NCI-H345 treated with DMSO at 0.1 percent for 48 hours (cell line): ENCODE measurements around the gene TMEM54.
"Not testable (repeated sequence)": the region's sequence is repeated elsewhere in the genome, so short reads cannot be mapped to it uniquely, and the experiment has no call there.

Experiments used
- DNase-seq: peaks from one replicate; lab custom pipeline; 2025; ENCODE audit not compliant: unreplicated experiment; lab: John Stamatoyannopoulos, UW

The TMEM54 gene

DNA sequence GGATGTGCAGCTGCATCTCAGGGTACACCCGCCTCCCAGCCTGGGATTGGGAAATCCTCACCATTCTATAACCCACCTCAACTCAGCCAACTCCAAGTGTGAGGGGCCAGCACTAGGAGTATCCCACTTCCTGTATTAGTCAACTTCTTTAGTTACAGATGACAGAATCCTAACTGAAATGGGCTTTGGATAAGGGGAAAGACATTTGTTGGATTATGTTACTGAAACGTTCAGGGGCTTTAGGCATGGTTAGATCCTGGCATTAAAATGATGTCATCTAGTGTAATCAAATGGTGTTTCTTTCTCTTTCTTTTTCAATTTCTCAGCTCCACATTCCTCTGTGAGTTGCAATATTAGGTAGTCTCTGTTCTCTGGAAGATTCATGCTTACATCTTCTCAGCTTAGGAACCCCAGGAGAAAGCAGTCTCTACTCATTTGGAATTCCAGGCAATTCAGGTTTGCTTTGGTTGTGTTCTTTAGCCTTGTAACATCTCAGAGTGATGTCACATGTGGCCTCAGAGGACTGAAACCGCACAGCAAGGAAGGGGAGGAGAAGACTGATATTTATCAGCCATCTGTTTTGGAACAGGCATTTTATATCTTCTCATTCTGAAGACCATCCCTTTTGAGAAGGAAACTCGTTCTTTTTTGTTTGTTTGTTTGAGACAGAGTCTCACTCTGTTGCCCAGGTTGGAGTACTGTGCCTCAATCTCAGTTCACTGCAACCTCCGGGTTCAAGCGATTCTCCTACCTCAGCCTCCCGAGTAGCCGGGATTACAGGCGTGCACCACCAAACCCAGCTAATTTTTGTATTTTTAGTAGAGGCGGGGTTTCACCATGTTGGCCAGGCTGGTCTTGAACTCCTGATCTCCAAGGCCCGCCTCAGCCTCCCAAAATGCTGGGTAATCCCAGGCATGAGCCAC lies 18.9 kb upstream of the TMEM54 start:
- DNase-seq, result no peak

DNA sequence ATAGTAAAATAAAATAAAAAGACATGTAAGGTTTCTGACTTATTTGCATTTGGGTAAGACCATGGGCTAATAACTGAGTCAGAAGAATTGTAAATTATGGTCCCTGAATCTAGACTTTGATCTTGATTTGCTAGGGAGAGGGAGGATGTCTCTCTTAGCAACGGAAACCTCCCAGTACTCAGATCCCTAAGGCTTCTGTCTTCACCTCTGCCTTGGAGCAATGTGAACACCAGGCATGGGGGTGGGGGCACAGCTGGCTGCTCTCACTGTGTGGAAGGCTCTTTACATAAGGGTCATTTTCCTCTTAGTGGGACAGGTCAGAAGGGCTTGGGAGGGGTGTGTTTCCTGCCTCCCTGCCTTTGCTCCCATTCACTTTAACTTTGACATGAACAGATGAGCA lies 17.0 kb upstream of the TMEM54 start:
- no peak for DNase-seq

DNA sequence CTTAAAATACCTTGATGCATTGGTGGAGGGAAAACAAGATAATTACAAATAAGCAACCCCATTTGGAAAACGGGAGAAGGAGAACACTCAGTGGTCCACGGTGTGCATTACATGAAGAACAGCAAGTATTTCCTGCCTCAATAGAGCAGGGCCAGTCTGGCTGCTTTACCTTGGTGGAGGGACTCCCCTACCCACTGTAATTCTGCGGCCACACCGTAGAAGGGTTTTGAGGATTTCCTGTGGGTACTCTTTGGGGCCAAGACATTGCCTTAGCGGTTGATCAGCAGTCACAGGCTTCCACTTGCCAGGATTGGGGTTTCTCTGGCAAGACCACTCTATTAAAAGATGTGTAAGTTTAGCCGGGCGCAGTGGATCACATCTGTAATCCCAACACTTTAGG lies 16.3 kb upstream of the TMEM54 start:
- DNase-seq, result no peak

DNA sequence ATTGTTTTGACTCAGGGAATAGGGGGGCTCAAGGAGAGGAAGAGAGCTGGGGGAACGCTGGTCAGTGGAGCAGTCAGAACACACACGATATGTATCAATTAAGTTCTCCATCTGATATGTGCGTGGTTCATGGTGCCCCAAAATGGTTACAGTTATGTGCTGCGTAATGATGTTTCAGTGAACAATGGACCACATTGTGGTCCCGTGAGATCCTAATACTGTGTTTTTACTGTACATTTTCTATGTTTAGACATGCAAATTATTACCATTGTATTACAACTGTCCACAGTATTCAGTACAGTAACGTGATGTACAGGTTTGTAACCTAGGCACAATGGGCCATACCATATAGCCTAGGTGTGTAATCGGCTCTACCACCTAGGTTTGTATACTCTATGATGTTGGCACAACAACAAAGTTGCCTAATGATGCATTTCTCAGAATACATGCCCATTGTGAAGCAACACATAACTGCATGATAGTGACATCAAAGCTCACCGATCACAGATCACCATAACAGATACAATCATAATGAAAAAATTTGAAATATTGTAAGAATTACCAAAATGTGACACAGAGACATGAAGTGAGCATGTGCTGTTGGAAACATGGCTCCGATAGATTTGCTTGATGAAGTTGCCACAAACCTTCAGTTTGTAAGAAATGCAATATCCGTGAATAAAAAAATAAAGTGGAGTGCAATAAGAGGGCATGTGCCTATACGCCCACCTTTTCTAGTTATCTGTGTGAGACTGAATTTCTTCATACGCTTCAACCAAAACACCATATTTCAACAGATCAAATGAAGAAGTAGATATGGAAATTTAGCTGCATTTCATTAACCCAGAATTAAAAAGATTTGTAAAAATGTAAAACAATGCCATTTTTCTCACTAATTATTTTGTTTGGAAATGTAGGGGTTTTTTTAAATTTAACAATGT lies 14.8 kb upstream of the TMEM54 start:
- no peak for DNase-seq

DNA sequence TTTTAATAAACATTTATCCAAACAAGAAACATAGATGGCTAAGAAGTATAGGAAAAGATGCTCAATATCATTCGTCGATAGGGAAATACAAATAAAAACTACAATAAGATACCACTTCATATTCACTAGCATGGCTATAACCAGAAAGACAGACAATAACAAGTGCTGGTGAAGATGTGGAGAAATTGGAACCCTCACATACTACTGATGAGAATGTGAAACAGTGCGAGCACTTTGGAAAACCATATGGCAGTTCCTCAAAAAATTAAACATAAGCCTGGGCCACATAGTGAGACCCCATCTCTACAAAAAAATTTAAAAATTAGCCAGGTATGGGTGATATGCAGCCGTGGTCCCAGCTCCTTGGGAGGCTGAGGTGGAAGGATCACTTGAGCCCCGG lies 9.1 kb upstream of the TMEM54 start:
- no peak for DNase-seq

DNA sequence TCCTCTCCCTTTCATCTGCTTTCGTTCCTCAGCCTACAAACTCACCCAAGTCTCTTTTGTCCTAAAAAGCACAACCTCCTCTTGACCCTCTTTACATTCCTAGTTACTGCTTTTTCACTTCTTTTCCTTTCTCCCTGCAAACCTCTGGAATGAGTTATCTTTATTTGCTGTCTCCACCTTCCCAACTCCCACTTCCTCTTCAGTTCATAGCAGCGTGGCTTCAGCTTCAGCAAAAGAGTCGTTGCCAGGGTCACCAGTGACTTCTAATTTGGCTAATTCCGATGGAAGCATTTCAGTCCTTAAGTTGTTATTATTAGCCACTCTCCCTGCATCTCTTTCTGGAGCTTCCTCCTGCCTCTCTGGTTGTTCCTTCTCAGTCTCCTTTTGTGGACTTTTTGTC lies 6.2 kb upstream of the TMEM54 start:
- no peak for DNase-seq

DNA sequence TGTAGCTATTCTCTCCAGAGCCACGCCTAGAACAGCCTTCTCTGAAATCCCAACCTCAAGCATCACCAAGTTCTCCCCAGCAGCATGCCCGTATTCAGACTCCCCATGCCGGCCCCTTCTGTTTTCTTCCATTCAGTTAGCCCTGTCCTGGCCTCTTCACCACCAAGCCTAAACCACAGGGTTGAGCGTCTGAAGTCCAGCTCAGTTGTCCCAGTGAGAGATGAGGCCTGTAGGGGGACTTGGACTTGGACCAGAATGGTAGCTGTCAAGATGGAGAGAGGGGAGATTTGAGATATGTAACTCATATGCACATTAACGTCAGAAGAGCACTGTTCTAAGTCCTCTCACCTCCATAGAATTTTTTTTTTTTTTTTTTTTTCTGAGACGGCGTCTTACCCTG lies 5.5 kb upstream of the TMEM54 start:
- no peak for DNase-seq

DNA sequence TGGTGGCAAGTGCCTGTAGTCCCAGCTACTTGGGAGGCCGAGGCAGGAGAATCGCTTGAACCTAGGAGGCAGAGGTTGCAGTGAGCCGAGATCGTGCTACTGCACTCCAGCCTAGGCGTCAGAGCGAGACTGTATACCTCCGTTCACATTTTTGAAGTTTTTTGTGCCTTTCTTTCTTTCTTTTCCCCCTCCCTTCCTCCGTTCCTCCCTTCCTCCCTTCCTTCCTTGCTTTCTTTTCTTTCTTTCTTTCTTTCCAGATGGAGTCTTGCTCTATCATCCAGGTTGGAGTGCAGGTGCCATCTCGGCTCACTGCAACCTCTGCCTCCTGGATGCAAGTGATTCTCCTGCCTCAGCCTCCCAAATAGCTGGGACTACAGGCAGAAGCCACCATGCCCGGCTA lies 4.4 kb upstream of the TMEM54 start:
- not testable (repeated sequence) for DNase-seq

DNA sequence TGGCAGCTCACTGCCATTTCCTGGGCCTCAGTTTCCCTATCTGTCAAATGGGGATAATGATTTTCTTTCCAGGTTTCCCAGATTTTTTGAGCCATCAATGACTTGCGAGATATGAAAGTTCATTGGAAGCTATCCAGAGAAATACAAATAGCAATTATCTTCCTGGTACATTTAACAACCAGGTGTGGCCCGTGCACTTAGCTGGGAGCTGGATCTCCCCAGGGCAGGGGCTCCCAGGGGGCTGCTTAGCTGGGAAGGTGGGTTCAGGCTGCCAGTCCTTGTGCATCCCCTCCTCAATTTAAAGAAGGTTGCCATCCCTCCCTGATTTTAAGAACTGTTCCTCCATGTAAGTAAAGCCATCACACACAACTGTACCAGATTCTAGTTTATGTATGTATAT lies 3.6 kb upstream of the TMEM54 start:
- DNase-seq, result no peak

DNA sequence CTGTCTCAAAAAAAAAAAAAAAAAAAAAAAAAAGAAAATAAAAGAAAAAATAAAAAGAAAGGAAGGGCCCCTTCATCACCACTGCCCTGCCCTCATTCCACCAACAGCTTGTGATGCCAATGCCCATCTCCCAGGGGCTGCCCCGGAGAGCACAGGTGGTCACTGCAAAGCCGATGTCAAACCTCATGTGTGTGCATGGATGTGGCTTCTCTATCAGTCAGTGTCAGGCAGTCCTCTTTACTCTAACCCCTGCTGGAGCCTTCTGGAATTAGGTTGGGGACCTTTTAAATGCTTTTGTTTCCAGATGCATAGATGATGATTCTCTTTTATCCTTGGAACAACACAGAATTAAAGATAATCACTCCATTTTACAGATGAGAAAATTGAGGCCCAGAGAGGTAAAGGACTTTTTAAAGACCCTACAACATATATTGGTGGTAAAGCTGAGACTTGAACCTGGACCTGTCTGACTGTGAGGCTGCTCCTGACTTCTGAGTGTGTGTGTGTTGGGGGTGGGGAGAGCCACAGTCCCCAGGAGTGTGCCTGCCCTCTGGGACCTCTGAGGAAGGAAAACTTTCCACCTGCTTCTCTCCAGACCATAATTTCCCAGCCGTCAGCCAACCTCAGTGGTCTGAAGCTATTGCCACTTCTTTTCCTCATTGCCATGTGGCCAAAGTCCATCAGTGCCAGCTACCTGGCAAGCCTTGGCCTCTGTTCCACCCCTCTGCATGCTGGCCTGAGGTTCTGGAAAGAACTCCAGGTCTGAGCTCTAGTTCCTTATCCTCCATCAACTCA lies 3.0 kb upstream of the TMEM54 start:
- DNase-seq, result no peak

DNA sequence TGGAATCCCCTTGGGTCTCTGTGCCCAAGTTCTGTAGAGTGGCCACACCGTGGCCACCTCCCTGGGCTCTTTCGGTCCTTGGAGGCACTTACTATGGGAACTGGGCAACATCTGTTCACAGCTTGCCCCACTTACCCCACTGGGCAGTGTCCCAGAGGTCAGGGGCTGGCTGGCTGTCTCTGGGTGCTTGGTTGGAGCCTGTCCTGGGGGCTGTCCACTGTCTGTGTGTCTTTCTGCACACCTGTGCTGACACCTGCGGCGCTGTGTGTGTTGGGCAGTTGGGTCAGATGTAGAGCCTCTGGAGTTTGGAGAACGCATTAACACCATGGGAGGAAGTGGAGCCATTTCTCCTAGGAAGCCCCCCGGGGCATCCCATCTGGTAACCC lies 1.3 kb upstream of the TMEM54 start:
- DNase-seq, result no peak

DNA sequence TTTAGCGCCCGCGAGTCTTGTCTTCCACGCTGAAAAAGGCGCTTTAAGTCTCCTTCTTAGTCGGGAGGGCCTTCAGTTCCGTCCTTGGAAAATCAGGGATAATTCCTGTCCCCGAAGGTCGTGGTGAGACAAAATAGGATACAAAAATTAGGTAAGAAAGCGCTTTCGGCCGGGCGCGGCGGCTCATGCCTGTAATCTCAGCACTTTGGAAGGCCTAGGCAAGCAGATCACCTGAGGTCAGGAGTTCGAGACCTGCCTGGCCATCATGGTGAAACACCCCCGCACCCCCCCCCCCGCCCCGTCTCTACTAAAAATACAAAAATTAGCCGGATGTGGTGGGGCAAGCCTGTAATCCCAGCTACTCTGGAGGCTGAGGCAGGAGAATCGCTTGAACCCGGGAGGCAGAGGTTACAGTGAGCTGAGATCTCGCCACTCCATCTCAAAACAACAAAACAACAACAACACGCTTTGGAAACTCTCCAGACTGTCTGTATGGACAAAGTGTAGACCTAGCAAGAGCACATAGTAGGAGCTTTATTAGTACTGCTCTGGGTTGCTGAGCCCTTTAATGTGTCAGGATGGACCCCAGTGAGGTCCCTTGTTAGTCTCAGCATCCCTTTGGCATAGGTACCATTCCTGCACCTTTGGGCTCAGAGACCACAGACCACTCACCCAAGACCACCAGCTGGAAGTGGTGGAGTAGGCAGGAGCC lies 790 bp upstream of the TMEM54 start:
- no peak for DNase-seq

DNA sequence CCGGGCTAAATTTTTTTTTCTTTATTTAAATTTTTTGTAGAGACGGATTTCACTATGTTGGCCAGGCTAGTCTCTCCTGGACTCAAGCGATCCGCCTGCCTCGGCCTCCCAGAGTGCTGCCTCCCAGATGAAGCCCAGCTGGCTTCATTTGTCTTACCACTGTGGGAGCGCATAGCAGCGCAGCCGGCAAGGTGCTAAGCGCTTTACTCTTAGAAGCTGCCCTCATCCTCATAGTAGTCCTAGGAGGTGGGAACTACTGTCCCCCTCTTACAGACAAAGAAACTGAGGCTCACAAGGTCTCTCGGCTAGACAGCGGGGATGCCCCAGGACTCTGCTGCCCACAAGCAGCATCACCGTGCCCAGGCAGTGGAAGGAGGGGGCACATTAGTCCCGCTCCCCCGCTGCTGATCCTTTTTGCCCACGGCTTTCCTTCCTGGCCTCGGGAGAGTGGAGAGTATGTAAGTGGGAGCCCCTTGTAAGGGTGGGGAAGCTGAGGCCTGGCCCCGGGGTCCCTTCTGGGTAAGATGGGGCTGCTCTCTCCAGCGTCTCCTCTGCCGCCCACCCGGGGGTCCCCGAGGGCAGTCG lies 726 bp downstream of the TMEM54 start:
- no peak for DNase-seq

DNA sequence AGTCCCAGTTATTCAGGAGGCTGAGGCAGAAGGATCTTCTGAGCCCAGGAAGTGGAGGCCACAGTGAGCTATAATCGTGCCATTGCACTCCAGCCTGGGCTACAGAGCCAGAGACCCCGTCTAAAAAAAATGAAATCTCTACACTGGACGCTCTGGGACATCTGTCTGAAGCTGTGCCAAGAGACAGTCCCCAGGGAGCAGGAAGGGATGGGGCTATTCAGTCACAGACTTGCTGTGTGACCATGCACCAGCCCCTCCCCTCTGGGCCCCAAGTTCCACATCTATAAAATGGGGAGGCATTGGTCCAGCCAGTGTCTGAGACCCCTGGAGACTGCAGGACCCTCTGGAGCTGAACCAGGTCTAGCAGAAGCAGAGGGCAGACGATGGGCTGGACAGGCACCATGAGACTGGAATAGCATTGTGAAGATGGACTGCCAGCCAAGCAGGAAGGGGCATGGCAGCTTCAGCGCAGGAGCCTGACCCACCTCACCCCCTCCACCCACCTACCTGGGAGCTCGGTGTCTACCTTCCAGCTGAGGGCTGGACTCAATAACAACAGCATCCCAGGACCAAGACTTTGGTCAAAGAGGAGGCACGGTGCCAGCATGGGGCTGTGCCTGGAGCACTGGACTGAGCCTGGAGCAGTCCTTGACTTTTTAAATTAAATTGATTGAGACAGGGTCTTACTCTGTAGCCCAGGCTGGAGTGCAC lies 1.4 kb downstream of the TMEM54 start:
- DNase-seq, result no peak

DNA sequence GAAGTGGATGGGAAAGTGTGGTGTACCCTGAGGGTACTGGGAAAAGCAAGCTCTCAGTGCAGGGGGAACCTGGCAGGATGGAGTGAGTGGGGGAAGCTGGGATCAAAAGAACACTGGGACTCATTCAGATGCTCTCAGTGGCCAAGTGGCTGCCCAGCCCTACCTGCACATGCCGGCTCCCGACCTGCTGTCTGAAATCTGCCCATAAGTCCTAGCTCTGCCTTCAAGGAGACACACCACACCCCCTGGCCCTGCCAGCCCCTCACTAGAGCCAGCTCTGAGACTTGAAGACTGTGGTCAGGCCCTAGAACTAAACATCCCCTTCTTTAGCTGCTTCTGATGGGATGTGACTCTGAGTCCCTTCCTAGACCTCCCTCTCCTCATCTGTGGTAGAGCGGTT lies 2.2 kb downstream of the TMEM54 start:
- DNase-seq, result no peak

DNA sequence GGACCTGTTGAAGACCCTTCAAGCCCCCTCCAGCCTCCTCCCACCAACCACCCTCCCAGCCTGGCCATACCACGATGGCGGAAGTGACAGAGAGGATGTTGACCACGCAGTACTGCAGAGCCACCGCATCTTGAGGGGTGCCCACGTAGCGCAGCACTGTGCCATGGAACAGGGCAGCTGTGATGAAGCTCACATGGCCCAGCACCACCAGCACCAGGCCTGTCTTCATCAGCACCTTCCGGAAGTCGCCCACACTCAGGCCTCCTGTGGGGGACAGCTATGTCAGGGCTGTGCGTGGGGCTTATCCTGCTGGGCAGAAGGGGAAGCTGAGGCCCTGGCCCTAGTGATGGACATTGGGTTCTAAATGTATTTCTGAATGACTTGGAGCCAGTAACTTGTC lies 3.1 kb downstream of the TMEM54 start:
- no peak for DNase-seq

DNA sequence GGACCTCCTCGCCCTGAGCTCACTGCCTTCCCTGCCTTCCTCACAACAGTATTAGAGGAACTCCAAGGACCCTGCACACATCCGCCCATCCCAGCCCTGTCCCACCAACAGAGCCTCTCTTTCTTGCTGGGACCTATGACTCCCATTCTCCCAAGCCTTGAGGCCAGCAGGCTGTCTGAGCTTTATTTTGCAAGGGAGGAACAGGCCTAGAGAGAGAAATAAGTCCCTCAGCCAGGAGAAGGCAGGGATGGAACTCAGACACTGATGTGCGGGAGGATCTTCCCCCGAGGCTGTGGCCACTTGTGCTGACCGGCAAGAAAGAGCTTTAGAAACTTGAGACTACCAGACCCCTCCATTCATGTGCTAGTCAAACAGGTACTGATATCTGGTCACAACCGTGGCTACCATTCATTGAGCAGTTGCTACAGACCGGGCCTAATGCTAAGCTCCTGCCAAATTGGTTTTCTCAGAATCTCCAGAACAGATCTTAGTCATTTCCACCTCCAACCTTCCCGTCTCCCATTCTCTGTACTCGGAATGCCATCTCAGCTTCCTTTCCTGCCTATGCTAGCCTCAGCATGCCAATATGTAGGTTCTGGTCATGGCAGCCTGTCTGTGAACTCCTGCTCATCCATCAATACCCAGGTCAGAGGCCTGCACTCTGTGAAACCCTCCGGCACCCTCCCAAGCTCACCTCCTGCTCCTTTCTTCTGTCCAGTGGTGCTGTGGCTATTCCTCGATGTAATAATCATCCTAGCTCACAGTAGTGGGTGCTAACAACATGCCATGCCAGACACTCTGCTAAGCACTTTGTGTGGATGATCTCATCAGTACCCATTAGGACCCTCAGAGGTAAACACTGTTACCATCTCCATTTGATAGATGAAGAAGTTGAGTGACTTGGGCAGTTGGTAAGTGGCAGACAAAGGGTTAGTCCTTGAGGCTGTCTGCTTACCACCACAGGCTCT lies 3.8 kb downstream of the TMEM54 start:
- DNase-seq, result no peak

DNA sequence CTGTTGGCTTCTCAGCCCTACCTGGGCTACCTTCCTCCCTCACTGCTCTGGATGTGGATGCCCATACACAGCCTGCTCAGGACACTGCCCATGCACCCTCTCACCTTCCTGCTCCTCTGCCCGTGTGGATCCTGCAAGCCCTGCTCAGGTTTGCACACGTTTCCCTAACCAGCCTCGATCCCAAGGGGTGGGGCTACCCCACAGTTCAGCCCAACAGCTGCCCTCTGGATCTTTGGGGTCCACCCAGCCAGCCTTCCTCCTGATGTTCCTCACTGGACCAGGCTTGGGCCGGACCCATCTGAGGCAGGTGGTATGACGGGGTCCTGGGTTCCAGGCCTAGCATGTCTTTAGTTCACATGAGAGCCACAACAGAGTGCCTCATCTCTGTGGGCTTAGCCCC lies 4.7 kb downstream of the TMEM54 start:
- no peak for DNase-seq
